Hepatocyte (in vitro differentiated cells): Measurements from ENCODE around the gene PALLD. TPM values are rescaled to one million over a fixed set of nuclear protein-coding genes. Genes with fewer than 3 reads are reported as not detected.
"Not testable (repeated sequence)": the region's sequence is repeated elsewhere in the genome, so short reads cannot be mapped to it uniquely, and the experiment has no call there.

Experiments used
- DNase-seq: peaks from one replicate; pipeline ENCODE4 v3.0.0-alpha.2; 2016; ENCODE audit warnings: low spot score
- H2AFZ ChIP-seq: fragments of 200-600 bp; sonication (generic); 2 replicates; pipeline ENCODE4 v1.6.0; 2016; ENCODE audit warnings: antibody characterized with exemption, mild to moderate bottlenecking
- H3K27ac ChIP-seq: fragments of 200-600 bp; sonication (generic); 2 replicates; pipeline ENCODE4 v1.5.1; 2016; ENCODE audit warnings: mild to moderate bottlenecking
- H3K27me3 ChIP-seq: fragments of 200-600 bp; sonication (generic); 2 replicates; pipeline ENCODE4 v1.6.1; 2016
- H3K36me3 ChIP-seq: fragments of 200-600 bp; sonication (generic); replicated peaks from 2 replicates; pipeline ENCODE4 v1.5.1; 2016; ENCODE audit warnings: low read depth; ENCODE audit not compliant: insufficient read depth
- H3K4me1 ChIP-seq: fragments of 200-600 bp; sonication (generic); 2 replicates; pipeline ENCODE4 v1.5.1; 2016; ENCODE audit warnings: mild to moderate bottlenecking, moderate library complexity; ENCODE audit not compliant: insufficient read depth
- H3K4me2 ChIP-seq: fragments of 200-600 bp; sonication (generic); 2 replicates; pipeline ENCODE4 v1.6.0; 2016
- H3K4me3 ChIP-seq: fragments of 200-600 bp; sonication (generic); 2 replicates; pipeline ENCODE4 v1.5.1; 2016; ENCODE audit warnings: mild to moderate bottlenecking
- H3K79me2 ChIP-seq: fragments of 200-600 bp; sonication (generic); 2 replicates; pipeline ENCODE4 v1.6.0; 2017; ENCODE audit warnings: mild to moderate bottlenecking
- H3K9me2 ChIP-seq: fragments of 200-600 bp; sonication (generic); replicated peaks from 2 replicates; pipeline ENCODE4 v1.6.0; 2017; ENCODE audit warnings: mild to moderate bottlenecking; ENCODE audit not compliant: insufficient read depth
- H3K9me3 ChIP-seq: fragments of 200-600 bp; sonication (generic); 2 replicates; pipeline ENCODE4 v1.5.1; 2016; ENCODE audit warnings: low read depth, mild to moderate bottlenecking
- H4K20me1 ChIP-seq: fragments of 200-600 bp; sonication (generic); 2 replicates; pipeline ENCODE4 v1.6.0; 2016; ENCODE audit warnings: mild to moderate bottlenecking; ENCODE audit not compliant: insufficient read depth, poor library complexity, severe bottlenecking
- EZH2 ChIP-seq: fragments of 200-600 bp; sonication (generic); IDR thresholded peaks from 2 replicates; pipeline ENCODE4 v1.6.1; 2016; ENCODE audit warnings: antibody characterized with exemption, mild to moderate bottlenecking, borderline replicate concordance
- EZH2phosphoT487 ChIP-seq: fragments of 200-600 bp; sonication (generic); IDR thresholded peaks from one replicate; pipeline ENCODE4 v1.6.1; 2018; ENCODE audit warnings: antibody characterized with exemption, mild to moderate bottlenecking, low read depth, moderate library complexity; ENCODE audit not compliant: unreplicated experiment, severe bottlenecking
- WGBS: methylation state at CpG from one replicate; pipeline ENCODE4 v1.1.6; 2016; ENCODE audit warnings: low lambda C conversion rate; ENCODE audit errors: missing lambda C conversion rate; 5-methylcytosine and 5-hydroxymethylcytosine counted together
- polyA plus RNA-seq: library from polyadenylated mRNA; unstranded; fragments of >200 nt; fragmentation: Nextera tagmentation; extraction: Ambion mirVana; gene quantifications from 2 replicates; pipeline ENCODE4 v1.2.1, GENCODE V29; 2016
- total RNA-seq: library from RNA; depleted of rRNA; stranded (reverse); fragments of >200 nt; gene quantifications from 2 replicates; pipeline ENCODE4 v1.2.3, GENCODE V29; 2014
- TF ChIP-seq, protein P1 (sequence below): fragments of 200-600 bp; sonication (generic); IDR thresholded peaks from 2 replicates; pipeline ENCODE4 v1.5.1; 2016; ENCODE audit warnings: antibody characterized with exemption, mild to moderate bottlenecking; ENCODE audit not compliant: poor library complexity

Gene PALLD
- total and polyA plus RNA-seq, 2 experiments from 2014 or later: 82.7 to 85.2 TPM

DNA sequence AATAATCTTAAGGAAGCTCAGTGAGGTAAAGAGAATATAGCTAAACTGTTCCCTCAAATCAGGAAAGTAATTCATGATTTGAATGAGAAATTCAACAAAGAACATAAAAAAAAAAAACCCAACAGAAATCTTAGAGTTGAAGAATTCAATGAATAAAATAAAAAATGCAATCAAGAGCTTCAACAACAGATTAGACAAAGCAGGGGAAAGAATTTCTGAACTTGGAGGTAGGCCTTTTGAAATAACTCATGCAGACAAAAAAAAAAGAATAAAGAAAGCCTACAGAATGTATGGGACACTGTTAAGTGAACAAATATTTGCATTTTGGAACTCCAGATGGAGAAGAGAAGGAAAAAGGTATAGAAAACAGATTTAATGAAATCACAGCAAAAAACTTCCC lies 435.3 kb downstream of the PALLD start:
- H3K9me2 ChIP-seq: no peaks in the 10 kb centered on the region
- no peaks in the 10 kb centered on the region for H3K36me3 ChIP-seq
- no peaks in the 10 kb centered on the region for H3K9me3 ChIP-seq
- no peak overlapping the region for H3K27ac ChIP-seq
- TF ChIP-seq EZH2: no peak
- no peak for TF ChIP-seq EZH2phosphoT487
- TF ChIP-seq, protein P1, sequence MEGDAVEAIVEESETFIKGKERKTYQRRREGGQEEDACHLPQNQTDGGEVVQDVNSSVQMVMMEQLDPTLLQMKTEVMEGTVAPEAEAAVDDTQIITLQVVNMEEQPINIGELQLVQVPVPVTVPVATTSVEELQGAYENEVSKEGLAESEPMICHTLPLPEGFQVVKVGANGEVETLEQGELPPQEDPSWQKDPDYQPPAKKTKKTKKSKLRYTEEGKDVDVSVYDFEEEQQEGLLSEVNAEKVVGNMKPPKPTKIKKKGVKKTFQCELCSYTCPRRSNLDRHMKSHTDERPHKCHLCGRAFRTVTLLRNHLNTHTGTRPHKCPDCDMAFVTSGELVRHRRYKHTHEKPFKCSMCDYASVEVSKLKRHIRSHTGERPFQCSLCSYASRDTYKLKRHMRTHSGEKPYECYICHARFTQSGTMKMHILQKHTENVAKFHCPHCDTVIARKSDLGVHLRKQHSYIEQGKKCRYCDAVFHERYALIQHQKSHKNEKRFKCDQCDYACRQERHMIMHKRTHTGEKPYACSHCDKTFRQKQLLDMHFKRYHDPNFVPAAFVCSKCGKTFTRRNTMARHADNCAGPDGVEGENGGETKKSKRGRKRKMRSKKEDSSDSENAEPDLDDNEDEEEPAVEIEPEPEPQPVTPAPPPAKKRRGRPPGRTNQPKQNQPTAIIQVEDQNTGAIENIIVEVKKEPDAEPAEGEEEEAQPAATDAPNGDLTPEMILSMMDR: no peak
- no peak overlapping the region for H2AFZ ChIP-seq
- H3K4me2 ChIP-seq: no peak overlapping the region
- H4K20me1 ChIP-seq: no peaks in the 10 kb centered on the region
- DNase-seq: no peak
- H3K79me2 ChIP-seq: no peaks in the 10 kb centered on the region
- no peak overlapping the region for H3K4me3 ChIP-seq
- no peaks in the 10 kb centered on the region for H3K27me3 ChIP-seq
- no peaks in the 10 kb centered on the region for H3K4me1 ChIP-seq

DNA sequence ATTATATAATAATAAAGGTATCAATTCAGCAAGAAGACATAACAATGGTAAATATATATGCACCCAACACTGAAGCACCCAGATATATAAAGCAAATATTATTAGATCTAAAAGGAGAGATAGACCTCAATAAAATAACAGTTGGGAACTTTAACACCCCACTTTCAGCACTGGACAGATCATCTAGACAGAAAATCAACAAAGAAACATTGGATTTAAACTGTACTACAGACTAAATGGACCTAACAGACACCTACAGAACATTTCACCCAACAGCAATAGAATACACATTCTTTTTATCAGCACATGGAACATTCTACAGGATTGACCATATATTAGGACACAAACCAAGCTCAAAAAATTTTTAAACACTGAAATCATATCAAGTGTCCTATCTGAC lies 436.6 kb downstream of the PALLD start:
- H2AFZ ChIP-seq: no peak overlapping the region
- H3K79me2 ChIP-seq: no peaks in the 10 kb centered on the region
- H3K27me3 ChIP-seq: no peaks in the 10 kb centered on the region
- no peaks in the 10 kb centered on the region for H3K4me1 ChIP-seq
- H3K27ac ChIP-seq: no peak overlapping the region
- no peaks in the 10 kb centered on the region for H4K20me1 ChIP-seq
- no peak overlapping the region for H3K4me3 ChIP-seq
- no peaks in the 10 kb centered on the region for H3K9me3 ChIP-seq
- TF ChIP-seq, protein P1: no peak
- TF ChIP-seq EZH2phosphoT487 (no peak), EZH2 (no peak)
- H3K9me2 ChIP-seq: no peaks in the 10 kb centered on the region
- no peaks in the 10 kb centered on the region for H3K36me3 ChIP-seq
- H3K4me2 ChIP-seq: no peak overlapping the region
- DNase-seq: no peak

DNA sequence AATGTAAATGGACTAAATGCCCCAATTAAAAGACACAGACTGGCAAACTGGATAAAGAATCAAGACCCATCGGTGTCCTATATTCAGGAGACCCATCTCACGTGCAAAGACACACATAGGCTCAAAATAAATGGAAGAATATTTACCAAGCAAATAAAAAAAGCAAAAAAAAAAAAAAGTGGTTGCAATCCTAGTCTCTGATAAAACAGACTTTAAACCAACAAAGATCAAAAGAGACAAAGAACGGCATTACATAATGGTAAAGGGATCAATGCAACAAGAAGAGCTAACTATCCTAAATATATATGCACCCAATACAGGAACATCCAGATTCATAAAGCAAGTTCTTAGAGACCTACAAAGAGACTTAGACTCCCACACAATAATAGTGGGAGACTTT lies 440.6 kb downstream of the PALLD start:
- H4K20me1 ChIP-seq, DNase-seq: not testable (repeated sequence)

DNA sequence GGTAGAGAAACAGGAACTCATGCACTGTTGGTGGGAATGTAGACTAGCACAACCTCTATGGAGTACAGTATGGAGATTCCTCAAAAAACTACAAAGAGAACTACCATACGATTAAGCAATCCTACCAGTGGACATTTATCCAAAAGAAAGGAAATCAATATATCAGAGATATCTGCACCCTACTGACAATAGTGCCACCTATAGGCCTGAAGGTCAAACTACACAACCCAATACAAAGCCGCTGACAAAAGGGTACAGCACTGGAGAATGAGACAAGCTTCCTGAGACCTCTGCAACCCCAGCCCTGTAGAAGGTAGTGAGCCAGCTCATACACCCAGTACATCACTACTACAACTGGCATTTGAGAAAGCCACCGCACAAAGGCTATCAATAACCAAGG lies 446.1 kb downstream of the PALLD start:
- H3K4me3 ChIP-seq: no peak overlapping the region
- DNase-seq: no peak
- no peak overlapping the region for H2AFZ ChIP-seq
- no peak overlapping the region for H3K27ac ChIP-seq
- TF ChIP-seq EZH2 (no peak), EZH2phosphoT487 (no peak)
- TF ChIP-seq, protein P1: peak; percentile 12
- H4K20me1 ChIP-seq: no peaks in the 10 kb centered on the region
- H3K4me2 ChIP-seq: no peak overlapping the region
- H3K9me3 ChIP-seq: no peaks in the 10 kb centered on the region
- no peaks in the 10 kb centered on the region for H3K9me2 ChIP-seq
- 85% methylated on average over 3 of the region's 3 CpGs for WGBS
- H3K4me1 ChIP-seq: no peaks in the 10 kb centered on the region
- no peaks in the 10 kb centered on the region for H3K79me2 ChIP-seq
- no peaks in the 10 kb centered on the region for H3K27me3 ChIP-seq
- no peaks in the 10 kb centered on the region for H3K36me3 ChIP-seq

More for the DNA sequence above, 440.6 kb downstream of the PALLD start:
- not testable (repeated sequence) for H3K27ac ChIP-seq, H3K9me3 ChIP-seq, H3K4me3 ChIP-seq, H3K27me3 ChIP-seq, H3K4me1 ChIP-seq, H3K4me2 ChIP-seq, H3K36me3 ChIP-seq, H3K9me2 ChIP-seq, H2AFZ ChIP-seq, H3K79me2 ChIP-seq
- WGBS: 78% methylated on average over 3 of the region's 3 CpGs
